ENCODE measurements around the gene CEP350. TPM values are rescaled to one million over a fixed set of nuclear protein-coding genes. Genes with fewer than 3 reads are reported as not detected.
"Not testable (repeated sequence)": the region's sequence is repeated elsewhere in the genome, so short reads cannot be mapped to it uniquely, and the experiment has no call there.

CEP350 gene
- total RNA-seq, 1 donor from 2014 or later, result 43.6 TPM

DNA sequence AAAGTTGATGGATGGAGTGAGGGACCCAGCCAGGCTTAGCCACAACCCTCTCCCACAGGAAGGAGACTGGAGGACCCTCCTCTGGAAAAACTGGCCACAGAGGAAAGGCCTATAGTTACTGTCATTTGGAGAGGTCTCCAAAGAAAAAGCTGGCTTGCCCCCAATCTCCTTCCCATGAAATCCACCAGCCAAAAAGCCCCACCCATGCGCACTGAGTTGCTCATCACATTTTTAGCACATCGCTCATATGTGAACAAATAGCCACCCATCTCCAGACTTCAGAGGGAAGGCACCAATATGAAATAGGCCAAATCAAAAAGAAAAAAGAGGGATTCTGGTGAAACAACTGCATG lies 163.1 kb downstream of the CEP350 start:
- Mint-ChIP-seq H3K27ac (no peak overlapping the region), H3K4me1 (no peaks in the 10 kb centered on the region), H3K4me3 (no peak overlapping the region), H3K27me3 (peaks cover 2% of the 10 kb centered on the region), H3K36me3 (ENCODE audit: low read depth) (peaks cover 12% of the 10 kb centered on the region), H3K9me3 (no peaks in the 10 kb centered on the region)
- no peak for DNase-seq
- intact Hi-C loops (cut with micrococcal nuclease), result no loop called here

- no peaks in the 10 kb centered on the region for H3K4me1 Mint-ChIP-seq
- DNase-seq, result no peak
- H3K4me3 Mint-ChIP-seq, result no peak overlapping the region
- no peak overlapping the region for H3K27ac Mint-ChIP-seq
- H3K27me3 Mint-ChIP-seq, result peaks cover 2% of the 10 kb centered on the region
- H3K36me3 Mint-ChIP-seq (ENCODE audit: low read depth), result peaks cover 6% of the 10 kb centered on the region
- H3K9me3 Mint-ChIP-seq, result no peaks in the 10 kb centered on the region
- intact Hi-C loops (cut with micrococcal nuclease), result no loop called here
Observed at GRCh38 chr1:180119837-180120236, 165.2 kb downstream of the CEP350 start.

DNA sequence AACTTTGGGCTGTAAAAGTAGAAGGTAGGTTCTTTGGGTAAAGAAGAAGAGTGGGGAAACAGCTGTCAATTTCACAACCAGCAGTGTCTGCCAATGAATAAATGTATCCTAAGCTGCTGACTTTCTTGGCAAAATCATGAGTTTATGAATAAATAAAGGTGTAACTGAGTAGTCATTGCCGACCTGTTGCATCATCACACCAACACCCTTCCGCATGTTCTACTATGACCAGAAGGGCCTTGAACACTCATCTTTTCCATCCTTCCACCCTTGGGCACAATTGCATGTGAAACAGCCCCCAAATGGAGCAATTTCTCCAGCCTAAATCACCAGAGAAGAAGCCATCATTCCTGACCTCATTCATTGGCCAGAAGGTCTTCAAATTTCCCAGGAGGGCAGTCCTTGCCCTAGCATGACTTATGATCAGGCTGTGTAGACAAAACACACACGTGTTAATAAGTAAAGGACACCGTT lies 168.9 kb downstream of the CEP350 start:
- no peak overlapping the region for H3K27ac Mint-ChIP-seq
- DNase-seq, result no peak
- intact Hi-C loops (cut with micrococcal nuclease), result no loop called here
- peaks cover 2% of the 10 kb centered on the region for H3K27me3 Mint-ChIP-seq
- no peaks in the 10 kb centered on the region for H3K36me3 Mint-ChIP-seq (ENCODE audit: low read depth)
- H3K9me3 Mint-ChIP-seq, result no peaks in the 10 kb centered on the region
- no peak overlapping the region for H3K4me3 Mint-ChIP-seq
- peaks cover 6% of the 10 kb centered on the region for H3K4me1 Mint-ChIP-seq

DNA sequence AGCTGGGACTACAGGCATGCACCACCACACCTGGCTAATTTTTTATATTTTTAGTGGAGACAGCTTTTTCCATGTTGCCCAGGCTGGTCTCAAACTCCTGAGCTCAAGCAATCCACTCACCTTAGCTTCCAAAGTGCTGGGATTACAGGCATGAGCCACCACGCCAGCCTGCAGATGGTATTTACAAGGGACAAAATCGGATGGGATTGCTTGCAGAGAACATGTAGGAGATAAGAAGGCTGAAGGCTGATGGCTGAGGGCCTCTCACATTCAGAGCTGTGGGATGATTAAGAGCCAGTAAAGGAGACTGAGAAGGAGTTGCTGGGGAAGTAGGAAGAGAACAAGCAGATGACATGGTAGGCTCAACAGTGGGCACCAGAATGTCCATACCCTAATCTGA lies 176.0 kb downstream of the CEP350 start:
- no peak for DNase-seq
- intact Hi-C loops (cut with micrococcal nuclease), result no loop called here
- no peak overlapping the region for H3K4me3 Mint-ChIP-seq
- no peak overlapping the region for H3K27ac Mint-ChIP-seq
- H3K9me3 Mint-ChIP-seq, result no peaks in the 10 kb centered on the region
- peaks cover 6% of the 10 kb centered on the region for H3K27me3 Mint-ChIP-seq
- H3K36me3 Mint-ChIP-seq (ENCODE audit: low read depth), result no peaks in the 10 kb centered on the region
- peaks cover 13% of the 10 kb centered on the region for H3K4me1 Mint-ChIP-seq

DNA sequence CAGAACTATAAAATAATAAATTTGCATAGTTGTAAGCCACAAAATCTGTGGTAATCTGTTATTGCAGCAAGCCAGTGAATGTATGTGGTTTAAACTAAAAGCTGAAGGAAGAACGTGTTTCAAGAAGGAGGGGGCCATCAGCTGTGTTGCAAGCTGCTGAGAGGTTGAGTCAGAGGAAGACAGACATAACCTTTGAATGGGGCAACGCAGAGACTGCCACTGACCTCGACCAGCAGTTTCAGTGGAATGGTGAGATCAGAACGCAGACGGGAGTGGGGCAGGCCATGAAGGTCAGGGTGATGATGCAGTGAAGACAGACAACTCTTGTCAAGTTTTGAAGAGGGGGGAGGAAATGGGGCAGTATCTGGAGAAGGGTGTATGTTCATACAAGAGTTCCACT lies 176.9 kb downstream of the CEP350 start:
- Mint-ChIP-seq H3K27me3 (peaks cover 12% of the 10 kb centered on the region), H3K27ac (peak overlapping the region; percentile 6), H3K4me3 (no peak overlapping the region), H3K36me3 (ENCODE audit: low read depth) (no peaks in the 10 kb centered on the region), H3K9me3 (no peaks in the 10 kb centered on the region), H3K4me1 (peaks cover 9% of the 10 kb centered on the region)
- intact Hi-C loops (cut with micrococcal nuclease), result no loop called here
- DNase-seq, result no peak

- peaks cover 7% of the 10 kb centered on the region for H3K4me1 Mint-ChIP-seq
- no peaks in the 10 kb centered on the region for H3K9me3 Mint-ChIP-seq
- no peak overlapping the region for H3K4me3 Mint-ChIP-seq
- H3K27ac Mint-ChIP-seq, result no peak overlapping the region
- intact Hi-C loops (cut with micrococcal nuclease), result no loop called here
- no peak for DNase-seq
- no peaks in the 10 kb centered on the region for H3K36me3 Mint-ChIP-seq (ENCODE audit: low read depth)
- peaks cover 20% of the 10 kb centered on the region for H3K27me3 Mint-ChIP-seq
Observed at GRCh38 chr1:180133193-180133592, 178.6 kb downstream of the CEP350 start.

GRCh38 chr1:180133688-180134087 lies 179.1 kb downstream of the CEP350 start:
- peaks cover 22% of the 10 kb centered on the region for H3K27me3 Mint-ChIP-seq
- DNase-seq; H3K9me3 Mint-ChIP-seq; H3K4me3 Mint-ChIP-seq; intact Hi-C loops (cut with micrococcal nuclease); H3K4me1 Mint-ChIP-seq; H3K36me3 Mint-ChIP-seq (ENCODE audit: low read depth); H3K27ac Mint-ChIP-seq: not testable (repeated sequence)

GRCh38 chr1:180135535-180135934 lies 180.9 kb downstream of the CEP350 start:
- no peak for DNase-seq
- H3K9me3 Mint-ChIP-seq, result no peaks in the 10 kb centered on the region
- H3K27me3 Mint-ChIP-seq, result peaks cover 22% of the 10 kb centered on the region
- no peak overlapping the region for H3K27ac Mint-ChIP-seq
- H3K4me1 Mint-ChIP-seq, result peaks cover 7% of the 10 kb centered on the region
- no peak overlapping the region for H3K4me3 Mint-ChIP-seq
- intact Hi-C loops (cut with micrococcal nuclease), result no loop called here
- no peaks in the 10 kb centered on the region for H3K36me3 Mint-ChIP-seq (ENCODE audit: low read depth)

- Mint-ChIP-seq H3K27ac (no peak overlapping the region), H3K9me3 (no peaks in the 10 kb centered on the region), H3K4me1 (peaks cover 5% of the 10 kb centered on the region), H3K27me3 (peaks cover 25% of the 10 kb centered on the region), H3K4me3 (no peak overlapping the region), H3K36me3 (ENCODE audit: low read depth) (no peaks in the 10 kb centered on the region)
- intact Hi-C loops (cut with micrococcal nuclease), result no loop called here
- no peak for DNase-seq
Observed at GRCh38 chr1:180136331-180136967, 181.8 kb downstream of the CEP350 start.

- Mint-ChIP-seq H3K4me1 (peaks cover under 1% of the 10 kb centered on the region), H3K27me3 (peaks cover 25% of the 10 kb centered on the region), H3K36me3 (ENCODE audit: low read depth) (no peaks in the 10 kb centered on the region), H3K27ac (no peak overlapping the region), H3K4me3 (no peak overlapping the region), H3K9me3 (no peaks in the 10 kb centered on the region)
- DNase-seq, result no peak
- intact Hi-C loops (cut with micrococcal nuclease), result no loop called here
Observed at GRCh38 chr1:180136968-180137356, 182.4 kb downstream of the CEP350 start.

GRCh38 chr1:180137776-180138175 lies 183.2 kb downstream of the CEP350 start:
- intact Hi-C loops (cut with micrococcal nuclease), result no loop called here
- H3K27ac Mint-ChIP-seq, result no peak overlapping the region
- no peaks in the 10 kb centered on the region for H3K4me1 Mint-ChIP-seq
- H3K9me3 Mint-ChIP-seq, result no peaks in the 10 kb centered on the region
- H3K4me3 Mint-ChIP-seq, result no peak overlapping the region
- DNase-seq, result no peak
- peaks cover 29% of the 10 kb centered on the region for H3K27me3 Mint-ChIP-seq
- H3K36me3 Mint-ChIP-seq (ENCODE audit: low read depth), result no peaks in the 10 kb centered on the region

GRCh38 chr1:180141381-180141934 lies 186.8 kb downstream of the CEP350 start:
- peaks cover 25% of the 10 kb centered on the region for H3K27me3 Mint-ChIP-seq
- no peaks in the 10 kb centered on the region for H3K36me3 Mint-ChIP-seq (ENCODE audit: low read depth)
- H3K9me3 Mint-ChIP-seq, result no peaks in the 10 kb centered on the region
- intact Hi-C loops (cut with micrococcal nuclease), result no loop called here
- no peak overlapping the region for H3K4me3 Mint-ChIP-seq
- DNase-seq, result no peak
- no peak overlapping the region for H3K27ac Mint-ChIP-seq
- no peaks in the 10 kb centered on the region for H3K4me1 Mint-ChIP-seq

DNA sequence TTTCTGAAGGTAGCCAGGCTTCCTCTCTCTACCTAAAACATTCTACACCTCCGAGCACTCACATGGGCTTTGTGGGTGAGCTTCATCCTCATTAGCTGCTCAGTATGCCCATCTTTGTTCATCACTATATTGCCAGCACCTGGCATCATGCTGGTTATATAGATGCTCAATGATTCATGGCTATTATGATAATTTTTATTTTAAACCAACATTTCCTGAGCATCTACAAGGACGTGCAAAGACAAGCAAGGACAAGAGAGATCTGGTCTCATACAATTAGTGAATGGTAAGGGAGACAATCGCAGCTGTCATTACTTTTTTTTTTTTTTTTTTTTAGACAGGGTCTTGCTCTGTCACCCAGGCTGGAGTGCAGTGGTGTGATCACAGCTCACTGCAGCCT lies 188.7 kb downstream of the CEP350 start:
- H3K9me3 Mint-ChIP-seq, result no peaks in the 10 kb centered on the region

DNA sequence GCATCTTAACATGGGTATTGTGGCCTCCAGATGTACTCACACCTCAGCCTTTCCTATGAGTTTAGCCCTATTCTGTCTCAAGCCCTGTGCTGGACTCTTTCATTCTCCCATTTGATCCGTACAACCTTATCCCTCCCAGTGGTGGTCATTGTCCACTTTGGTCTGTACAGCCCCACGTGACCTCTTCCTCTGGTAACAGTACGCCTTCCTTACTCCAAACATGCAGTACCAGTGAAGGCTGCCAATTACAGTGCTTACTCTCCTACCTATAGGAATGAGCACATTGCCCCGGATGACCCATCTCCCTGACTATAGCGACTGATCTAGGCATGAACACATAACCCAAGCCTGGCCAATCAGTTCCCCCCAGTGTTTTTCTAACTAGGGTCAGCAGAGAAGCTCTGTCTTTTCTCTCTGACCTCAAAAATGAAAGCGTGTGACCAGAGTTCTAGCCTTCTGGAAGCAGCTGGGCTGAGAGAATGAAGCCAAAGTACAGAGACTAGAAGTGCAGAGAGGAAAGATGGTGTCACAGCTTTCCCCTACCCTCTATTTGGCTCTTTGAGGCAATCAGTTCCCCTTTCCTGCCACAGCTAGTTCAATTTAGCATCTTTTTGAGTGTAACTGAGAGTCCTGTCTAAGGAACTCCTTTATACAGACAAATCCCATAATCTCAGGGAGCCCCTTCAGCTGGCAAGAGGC lies 190.2 kb downstream of the CEP350 start:
- no peak for DNase-seq
- no peak overlapping the region for H3K27ac Mint-ChIP-seq
- intact Hi-C loops (cut with micrococcal nuclease), result no loop called here
- peaks cover 15% of the 10 kb centered on the region for H3K27me3 Mint-ChIP-seq
- no peaks in the 10 kb centered on the region for H3K9me3 Mint-ChIP-seq
- H3K4me1 Mint-ChIP-seq, result no peaks in the 10 kb centered on the region
- H3K4me3 Mint-ChIP-seq, result no peak overlapping the region
- H3K36me3 Mint-ChIP-seq (ENCODE audit: low read depth), result no peaks in the 10 kb centered on the region

More for the DNA sequence above, 188.7 kb downstream of the CEP350 start:
- no peak for DNase-seq
- no peaks in the 10 kb centered on the region for H3K4me1 Mint-ChIP-seq
- no peak overlapping the region for H3K27ac Mint-ChIP-seq
- no peak overlapping the region for H3K4me3 Mint-ChIP-seq
- no peaks in the 10 kb centered on the region for H3K36me3 Mint-ChIP-seq (ENCODE audit: low read depth)
- intact Hi-C loops (cut with micrococcal nuclease), result no loop called here
- peaks cover 15% of the 10 kb centered on the region for H3K27me3 Mint-ChIP-seq

Measured in activated CD4-positive, alpha-beta T cell treated with anti-CD3 and anti-CD28 coated beads, Interleukin-2, amount 10 ng/mL, durations not matched to agents 24 days and 14 days (primary cell).